Smooth muscle cell of the brain vasculature (primary cell): ENCODE data around the gene ANK3.
A peak's percentile ranks its signal among the peaks of the same experiment; 100 is the strongest.

Experiments used
- DNase-seq: peaks from one replicate; pipeline ENCODE4 v3.0.0-alpha.2; 2012; ENCODE audit warnings: low read depth, low spot score

ANK3 gene

DNA sequence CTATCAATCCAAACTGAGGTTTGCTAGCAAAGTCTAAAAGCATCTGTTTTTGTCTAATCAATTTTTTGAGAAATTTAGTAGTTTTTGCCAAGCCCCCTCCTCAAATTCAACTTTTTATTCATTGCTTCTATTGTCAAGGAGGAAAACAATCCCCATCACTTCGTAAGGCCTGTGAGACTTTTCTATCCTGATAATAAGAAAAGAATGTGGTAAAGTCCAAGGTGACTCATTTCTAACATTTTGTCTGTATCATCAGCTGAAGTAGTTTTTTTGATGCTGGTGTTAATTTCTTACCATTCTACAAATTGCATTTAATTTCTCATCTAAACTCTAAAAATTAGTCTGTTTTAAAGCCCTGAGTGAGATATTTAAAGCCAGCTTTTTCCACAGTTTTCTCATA, 11.7 kb downstream of the ANK3 start:
- DNase-seq = no peak

DNA sequence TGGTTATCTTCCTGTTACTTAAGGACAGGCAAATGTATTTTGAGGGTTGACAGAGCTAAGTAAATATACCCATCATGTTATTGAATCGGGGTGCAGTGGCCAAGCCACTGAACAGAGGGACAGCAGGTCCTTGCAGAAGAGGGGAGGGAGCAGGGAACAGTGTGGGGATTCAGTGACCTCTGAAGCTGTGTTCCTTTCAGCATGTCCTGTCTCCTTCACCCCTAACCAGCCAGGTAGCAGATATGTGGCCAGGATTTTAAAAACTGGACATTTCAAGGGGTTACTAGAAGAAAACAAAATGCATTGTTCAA, 12.7 kb downstream of the ANK3 start:
- no peak for DNase-seq

DNA sequence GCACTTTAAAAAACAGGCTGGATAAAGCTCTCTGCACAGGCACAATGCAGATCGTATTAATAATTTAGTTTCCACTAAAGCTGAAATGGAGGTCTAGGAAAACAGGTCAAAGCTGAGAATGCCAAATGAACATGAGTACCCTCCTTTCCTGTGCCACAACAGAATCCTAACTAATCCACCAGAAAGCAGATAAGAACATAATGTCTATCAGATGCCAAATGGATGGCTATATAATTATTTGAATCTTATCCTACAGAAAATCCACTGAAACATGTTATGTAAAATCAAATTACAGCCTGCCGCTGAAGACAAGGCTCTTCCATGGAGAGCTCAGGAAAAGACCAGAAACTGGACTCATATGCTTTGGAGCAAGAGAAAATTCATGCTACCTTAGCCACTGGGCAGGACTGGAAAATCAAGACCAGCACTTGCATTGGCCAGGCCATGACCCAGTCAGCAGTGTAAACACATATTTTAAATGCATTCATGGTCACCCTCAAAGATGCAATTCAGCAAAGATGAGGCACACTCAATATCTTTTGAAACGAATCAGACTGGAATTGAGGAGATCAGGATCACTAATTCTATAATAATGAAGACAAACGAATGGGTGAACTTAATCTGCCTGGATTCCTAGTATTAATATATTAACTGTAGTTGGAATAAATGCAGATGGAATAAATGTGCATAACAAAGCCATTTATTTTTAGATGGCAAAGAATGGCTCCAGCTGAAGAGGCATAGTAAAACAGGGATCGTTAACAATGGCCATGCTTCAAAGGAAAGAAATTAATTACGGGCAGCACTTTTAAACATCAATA, 13.2 kb downstream of the ANK3 start:
- no peak for DNase-seq

DNA sequence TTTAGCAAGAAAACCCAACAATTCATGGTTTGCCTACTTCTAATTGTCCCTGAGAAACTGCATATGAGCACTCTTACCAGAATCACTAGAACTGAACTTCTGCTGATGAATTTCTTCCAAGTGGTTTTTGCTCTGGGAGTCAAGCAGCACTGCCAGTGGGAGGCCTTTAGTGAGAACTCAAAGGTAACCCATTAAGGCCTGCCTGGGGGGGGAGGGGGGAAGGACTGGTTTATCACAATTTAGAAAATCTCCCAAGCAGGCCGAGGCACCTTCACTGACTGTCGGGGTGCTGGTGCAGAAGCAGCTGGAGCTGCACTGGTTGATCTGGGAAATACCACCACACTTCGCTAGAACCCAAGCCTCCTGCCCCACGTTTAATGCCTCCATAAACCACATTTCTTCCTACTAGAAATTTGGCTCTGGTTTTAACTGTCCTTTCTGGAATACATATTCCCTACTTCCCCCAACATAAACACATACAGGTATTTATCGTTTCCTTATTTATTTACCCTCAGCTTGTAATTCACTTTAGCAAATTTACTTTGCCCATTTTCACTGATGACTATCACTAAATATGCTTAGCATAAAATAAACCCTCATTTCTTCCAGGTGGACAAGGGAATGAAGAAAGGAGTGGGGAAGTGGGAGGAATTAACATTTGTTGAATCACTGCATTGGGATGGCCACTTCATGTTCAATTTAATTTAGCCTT, 14.2 kb downstream of the ANK3 start:
- DNase-seq = no peak

DNA sequence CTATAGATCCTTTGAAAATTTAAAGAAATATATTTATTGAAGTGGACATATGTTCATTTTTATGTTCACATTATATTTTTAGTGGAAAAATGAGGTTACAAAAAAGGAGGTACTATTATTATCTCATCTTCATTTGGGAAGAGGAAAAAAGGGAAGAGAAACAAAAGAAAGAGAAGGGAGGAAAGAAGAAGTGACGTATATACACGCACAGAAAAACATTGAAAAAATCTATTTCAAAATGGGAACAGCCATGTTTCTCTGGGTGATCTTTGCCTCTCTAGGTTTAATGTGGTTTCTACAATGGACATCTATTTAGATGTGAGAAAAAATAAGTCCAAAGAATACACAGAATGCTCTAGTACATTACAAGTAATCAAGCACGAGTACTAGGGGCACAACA, 14.8 kb downstream of the ANK3 start:
- DNase-seq = no peak

DNA sequence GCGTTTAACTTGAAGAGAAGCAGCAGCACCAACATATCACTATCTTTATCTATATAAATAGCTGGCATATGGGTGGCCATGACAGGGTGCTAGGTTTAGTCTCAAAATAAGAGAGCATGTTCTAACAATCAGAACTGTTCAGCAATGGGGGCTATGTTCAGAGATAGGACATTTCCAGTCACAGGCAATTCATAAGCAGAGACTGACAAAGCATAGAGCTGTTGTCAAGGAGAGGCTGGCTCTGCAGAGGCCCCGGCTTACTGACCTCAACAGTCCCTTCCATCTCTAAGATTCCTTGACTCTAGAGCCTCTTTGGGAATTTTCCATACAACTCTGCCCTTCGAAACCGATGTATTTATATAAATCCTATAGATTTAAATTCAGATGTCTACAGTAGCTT, 17.2 kb downstream of the ANK3 start:
- no peak for DNase-seq

DNA sequence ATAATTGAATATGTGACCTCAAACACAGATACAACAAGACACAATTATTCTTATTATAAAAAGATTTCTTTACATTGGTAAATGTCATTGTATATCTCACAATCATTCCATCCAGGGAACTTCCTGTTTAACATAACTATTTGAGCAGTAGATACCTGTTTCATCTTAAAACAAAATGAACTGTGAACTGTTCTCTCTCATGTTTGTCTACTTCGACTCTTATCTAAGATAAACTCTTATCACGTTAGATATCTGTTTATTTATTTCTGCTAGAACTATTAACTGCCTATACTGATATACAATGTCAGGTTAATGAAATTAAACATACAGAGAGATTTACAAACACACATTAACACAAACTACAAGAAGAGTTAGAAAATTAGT, 20.1 kb downstream of the ANK3 start:
- DNase-seq = no peak

DNA sequence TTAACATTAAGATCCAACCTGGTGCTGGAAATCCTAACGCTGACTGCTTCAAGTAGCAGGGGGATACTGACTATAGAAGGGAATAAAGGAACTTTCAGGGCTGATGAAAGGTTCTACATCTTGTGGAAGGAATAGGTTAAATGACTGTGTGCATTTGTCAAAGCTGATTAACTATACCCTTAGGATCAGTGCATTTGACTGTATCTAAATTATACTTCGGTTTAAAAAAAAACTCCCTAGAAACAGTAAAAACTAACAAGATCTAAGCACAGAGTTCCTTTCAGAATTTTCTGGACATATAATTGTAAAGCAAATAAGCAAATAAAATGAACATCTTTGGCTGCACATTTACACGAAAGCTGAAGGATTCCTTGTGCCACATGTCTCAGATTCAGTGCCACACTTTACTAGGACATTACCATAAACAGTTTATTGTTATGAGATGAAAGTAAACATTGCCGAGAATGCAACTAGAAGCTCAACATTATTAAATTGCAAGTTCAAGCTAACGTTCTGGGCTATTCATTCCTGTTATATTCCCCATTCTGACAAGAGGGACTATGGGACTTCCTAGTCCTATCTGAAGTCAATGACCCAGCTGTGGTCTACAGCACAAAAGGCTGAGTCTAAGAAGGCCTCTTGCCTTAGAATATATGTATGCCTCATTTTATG, 20.7 kb downstream of the ANK3 start:
- DNase-seq = no peak

DNA sequence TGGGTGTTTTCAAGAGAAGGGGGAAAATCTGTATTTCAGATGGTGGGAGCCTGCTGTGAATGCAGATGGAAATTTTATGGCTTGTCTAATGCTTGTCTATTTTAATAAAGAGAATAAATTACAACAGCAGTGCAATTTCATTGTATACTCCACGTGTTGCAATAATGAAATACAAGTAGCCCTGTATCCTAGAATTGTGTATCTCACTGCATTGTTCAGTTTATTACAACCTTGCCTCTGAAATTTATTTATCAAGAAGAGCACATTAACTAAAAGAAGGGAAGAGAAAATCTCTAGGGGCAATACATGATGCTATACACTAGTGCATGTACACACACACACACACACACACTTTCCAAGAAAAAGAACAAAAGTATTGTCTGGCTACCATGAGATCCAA, 21.8 kb downstream of the ANK3 start:
- no peak for DNase-seq

DNA sequence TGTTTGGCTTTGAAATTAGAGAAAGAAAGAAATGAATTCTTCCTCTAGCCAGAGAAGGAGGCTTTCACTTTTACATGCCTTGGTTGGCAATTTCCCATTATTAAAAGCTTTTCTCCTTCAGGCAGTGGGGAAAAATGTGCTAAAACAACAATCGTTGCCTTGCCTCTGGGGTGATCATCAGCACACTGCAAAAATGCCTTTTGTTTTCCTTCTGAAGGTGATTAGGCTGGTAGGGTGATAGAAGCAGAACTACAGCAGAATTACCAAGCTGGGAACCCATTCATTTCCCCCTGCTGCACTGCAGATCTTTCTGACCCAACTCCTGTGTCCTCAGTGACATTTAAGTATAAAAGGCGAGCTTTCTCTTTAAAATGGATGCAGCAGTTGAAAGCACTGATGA, 22.2 kb downstream of the ANK3 start:
- DNase-seq = no peak

DNA sequence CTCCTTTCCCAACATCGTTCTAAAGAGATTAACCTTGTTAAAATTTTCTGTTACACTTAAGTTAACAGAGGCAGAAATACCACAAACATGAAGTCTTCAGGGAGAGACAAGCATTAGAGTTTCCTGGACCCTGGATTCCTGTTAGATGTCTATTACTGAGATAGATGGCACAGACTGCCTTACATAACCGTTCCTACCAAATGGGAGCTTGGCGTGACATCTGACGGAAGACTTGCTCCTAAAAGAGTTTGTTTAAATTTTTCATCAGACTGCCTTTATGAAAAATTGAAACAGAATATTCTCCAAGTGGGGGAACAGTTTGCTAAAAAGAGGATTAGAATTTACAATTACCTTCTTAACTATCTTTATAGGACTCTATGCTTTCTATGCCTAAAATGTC, 22.7 kb downstream of the ANK3 start:
- no peak for DNase-seq

DNA sequence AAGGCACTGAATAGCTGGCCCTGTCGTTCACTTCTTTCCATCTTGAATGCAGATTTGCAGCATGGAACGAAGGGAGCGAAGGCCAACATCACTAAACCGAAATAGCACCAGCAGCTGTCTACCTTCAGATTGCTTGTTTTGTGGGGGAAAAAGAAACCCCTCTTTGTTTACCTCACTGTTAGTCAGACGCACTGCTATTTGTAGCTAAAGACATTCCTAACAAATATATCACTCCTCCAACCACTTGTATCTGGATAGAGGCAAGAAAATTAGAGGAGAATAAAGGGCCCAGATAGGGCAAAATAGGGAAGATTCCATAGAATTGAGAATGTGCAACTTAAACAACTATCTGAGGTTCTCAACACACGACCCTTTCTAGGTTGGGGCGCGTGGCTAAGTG, 26.5 kb downstream of the ANK3 start:
- no peak for DNase-seq

DNA sequence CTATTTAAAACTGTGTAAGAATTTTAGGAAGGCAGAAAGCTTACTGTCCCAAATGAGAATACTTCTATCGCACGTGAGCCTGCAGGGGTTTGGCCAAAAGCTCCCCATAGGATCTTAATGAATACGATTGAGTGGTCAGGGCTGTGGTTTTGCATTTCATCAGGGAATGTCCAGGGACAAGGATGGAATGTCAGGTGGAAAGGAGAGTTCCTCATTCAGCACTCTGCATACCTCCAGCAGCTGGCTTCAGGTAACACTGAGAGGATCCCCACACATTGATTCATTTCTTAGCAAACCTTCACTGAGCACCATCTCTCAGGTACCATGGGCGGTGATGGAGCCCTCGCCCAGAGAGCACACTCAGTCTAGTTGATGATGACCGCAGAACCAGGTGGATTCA, 27.2 kb downstream of the ANK3 start:
- DNase-seq = no peak

DNA sequence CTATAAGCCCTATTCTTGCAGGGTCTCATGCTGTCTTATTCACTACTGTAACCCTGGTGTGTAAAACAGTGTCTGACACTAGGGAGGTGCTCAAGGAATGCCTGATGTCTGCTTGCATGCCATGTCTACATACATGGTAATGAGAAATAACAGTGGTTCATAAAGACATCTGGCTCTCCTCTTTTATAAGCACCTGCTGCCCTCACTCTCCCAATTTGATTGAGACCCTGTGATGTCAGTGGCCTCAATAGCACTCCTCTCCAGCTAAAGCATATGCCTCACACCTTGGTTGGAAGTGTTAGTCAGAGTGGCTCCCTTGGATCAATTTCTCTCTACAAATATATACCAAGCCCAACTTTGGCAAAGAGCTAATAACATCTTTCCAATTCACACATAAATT, 30.6 kb downstream of the ANK3 start:
- DNase-seq = no peak

DNA sequence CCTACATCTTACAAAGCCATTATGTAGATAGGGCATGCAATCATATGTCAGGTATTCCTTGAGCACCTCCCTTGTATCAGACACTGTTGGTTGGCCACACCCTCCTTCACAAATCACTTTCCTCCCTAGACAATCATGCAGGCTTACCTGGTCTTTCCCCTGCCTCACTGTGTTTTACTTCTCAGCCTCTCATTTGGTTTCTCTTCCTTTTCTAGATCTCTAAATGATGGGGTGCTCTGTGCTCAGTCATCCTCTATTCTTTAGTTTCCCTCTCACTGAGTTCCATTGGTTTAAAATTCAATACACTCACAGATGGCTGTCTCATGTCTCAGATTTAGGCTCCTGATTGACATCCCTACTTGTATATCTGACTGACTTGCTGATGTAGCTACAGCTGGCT, 31.4 kb downstream of the ANK3 start:
- no peak for DNase-seq

DNA sequence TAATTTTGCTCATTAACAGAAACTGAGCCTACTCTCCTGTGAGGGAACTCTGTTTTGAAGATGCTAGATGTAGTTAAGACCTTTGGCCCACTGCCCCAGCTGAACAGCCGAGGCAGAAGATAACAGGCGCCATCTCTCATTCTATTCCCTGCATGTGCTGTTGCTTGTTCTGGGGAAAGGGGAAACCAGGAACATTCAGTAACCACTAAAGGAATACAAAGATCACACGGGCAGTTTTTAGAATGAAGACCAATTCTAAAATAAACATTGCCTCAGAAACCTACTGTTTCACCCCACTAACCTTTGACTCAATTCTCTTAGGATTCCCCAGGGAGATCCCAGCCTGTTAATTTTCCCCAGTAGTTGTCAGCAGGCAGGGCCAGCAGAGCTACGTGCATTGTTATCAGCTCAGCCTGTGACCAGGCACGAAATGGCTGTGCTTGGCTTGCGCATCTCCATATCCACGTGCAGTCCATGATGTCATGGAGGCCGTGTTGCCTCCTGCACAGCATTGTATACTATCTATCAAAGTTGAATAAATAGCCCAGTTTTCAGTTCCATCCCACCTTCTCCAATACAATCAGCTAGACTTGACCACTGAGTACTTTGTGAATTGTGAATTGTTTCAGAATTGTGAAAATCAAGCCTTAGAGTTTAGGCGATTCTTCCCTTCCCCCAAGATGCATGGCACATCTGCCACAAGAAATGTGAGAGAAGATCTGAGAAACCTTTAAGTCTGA, 36.0 kb downstream of the ANK3 start:
- DNase-seq = peak; percentile 23

DNA sequence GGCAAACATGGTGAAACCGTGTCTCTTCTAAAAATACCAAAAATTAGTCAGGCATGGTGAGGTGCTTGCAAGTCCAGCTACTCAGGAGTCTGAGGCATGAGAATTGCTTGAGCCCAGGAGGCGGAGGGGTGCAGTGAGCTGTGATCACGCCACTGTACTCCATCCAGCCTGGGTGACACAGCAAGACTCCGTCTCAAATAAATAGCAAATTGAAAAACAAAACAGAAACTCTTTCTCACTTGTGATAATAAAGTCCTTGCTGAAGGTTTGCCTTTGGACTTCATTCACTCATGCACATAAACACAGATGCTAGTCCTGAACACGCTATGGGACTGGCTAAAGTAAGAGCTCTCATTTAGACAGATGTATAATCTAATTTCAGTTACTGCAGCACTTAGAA, 37.6 kb downstream of the ANK3 start:
- no peak for DNase-seq

DNA sequence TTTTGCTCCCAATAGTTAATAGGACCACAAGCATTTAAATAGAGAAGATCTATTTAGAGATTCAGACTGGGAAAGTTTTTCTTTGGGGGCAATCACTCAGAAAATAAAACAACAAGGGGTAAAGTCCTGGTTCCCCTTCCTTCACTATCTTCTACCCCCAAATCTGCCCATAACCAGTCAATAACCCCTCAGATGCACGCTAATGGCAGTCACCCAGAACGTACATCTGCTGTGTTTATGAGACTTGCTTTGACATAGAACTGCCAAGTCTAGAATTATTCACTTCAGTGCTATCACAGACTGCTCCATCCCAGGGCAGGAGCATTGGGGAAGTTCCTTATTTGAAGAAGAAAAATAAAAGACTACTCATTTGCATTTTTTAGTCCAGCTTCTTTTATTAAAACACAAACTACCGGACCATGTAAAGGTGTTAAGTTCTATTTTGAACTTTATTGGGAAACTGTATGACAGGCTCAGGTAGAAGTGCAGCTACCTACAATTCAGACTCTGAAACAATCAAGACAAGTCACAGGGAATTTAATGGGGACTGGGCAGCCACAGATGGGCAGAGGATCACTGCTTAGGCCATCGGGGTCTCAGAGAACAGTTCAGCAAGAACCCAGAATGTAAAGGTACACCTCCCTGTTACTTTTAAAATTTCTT, 38.4 kb downstream of the ANK3 start:
- no peak for DNase-seq

DNA sequence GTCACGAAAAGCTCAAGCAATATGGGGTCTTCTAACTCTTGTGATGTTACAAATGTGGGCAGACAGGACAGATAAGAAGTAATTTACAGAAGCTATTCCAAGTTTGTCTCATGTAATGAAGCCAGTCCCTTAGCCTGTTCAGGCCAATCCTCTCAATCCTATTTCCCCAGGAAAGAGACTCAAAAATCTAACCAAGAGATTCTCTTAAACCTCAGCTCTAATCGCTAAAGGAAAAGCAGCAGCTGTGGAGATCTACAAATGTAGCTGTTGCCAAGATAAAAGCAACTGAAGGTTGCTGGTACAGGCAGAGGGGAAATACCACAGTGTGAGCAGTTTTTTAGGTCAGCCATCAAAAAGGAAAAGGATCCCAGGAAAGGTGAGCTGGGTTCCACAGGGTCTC, 39.3 kb downstream of the ANK3 start:
- no peak for DNase-seq

DNA sequence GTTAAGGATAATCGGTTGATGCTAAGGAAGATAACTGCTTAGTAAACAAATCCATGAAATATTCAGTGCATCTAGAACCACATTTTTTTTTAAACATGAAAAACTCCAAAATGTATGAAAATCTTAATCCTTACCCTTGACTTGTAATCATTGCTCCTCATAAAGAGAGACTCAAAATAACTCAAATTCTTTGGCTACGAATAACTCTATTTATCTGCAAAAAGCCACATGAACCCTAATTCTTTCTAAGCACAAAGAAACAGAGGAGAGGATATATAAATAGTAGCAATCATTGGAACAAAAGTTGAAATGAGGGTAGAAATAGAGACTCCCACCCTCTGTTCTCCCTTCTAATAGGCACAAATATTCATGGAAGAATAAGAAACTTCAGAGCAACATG, 40.2 kb downstream of the ANK3 start:
- DNase-seq = no peak

DNA sequence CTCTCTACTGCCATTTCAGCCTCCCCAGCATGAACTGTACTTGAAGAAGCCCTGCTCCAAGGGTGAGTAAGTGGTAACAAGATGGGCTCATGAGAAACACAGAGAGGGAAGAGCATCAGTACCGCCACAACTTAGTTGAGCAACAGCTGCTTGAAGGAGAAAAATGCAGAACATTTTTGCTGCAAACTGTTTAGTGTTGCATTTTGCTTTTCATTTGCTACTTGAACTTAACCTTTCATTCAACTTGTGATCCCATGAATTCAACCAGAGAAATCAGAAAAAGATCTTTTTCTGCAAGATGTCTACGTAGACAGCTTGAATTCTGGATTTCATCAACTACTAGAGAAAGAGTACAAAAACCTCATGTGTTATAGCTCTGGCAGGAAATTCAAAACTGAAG, 40.7 kb downstream of the ANK3 start:
- DNase-seq = no peak

DNA sequence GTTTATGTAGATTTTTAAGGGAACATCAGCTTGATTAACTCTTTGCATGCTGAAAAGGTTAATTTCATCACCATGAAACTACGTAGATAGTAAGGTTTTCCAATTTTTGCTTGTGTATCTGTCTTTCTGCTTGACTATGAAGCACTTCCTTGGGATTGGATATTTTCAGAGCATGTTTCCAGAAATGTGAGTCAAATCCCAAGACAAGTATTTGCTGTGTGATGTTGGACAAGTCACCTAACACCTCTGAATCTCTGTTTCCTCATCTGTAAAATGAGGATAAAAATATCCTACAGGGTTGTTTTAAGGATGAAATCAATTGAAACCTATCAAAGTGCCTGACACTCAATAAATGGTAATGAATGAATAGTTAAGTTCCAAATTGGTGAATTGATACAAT, 42.4 kb downstream of the ANK3 start:
- DNase-seq = no peak
